NT2/D1 (cell line): Measurements from ENCODE around the gene PRR30.

Experiments
- YY1 ChIP-seq: IDR thresholded peaks from 2 replicates; pipeline ENCODE4 v1.6.1; 2011; ENCODE audit not compliant: insufficient read length, insufficient read depth
- ZNF274 ChIP-seq: IDR thresholded peaks from 2 replicates; pipeline ENCODE4 v1.6.1; 2011; ENCODE audit warnings: mild to moderate bottlenecking, low read depth, low read length

DNA sequence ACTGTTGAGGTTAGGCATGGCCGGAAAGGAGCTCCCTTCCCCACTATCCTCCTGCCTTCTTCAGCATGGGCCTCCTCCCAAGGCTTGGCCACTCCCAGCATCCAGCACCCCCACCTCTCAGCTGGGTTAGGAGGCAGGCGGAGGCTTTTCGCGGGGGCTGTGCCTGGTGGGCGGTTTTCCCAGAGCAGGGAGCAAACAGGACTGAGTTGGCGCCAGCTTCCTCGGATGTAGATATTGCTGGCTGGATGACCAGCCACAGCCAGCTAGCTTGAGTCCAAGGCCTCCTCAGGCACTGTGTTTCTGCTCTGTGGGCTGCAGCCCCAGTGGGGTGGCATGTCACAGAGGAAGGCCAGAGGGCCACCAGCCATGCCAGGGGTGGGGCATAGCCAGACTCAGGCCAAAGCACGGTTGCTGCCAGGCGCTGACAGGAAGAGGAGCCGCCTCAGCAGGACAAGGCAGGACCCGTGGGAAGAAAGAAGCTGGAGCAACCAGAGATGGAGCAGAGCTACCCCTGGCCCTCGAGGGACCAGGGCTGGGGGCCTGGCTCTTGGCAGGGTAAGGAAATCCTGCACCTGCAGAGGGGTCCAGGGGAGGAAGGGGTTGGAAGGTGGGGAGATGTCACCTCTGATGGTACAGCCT, 9.7 kb upstream of the PRR30 start, which contains the start of gene TCF23:
- TF ChIP-seq YY1 (no peak), ZNF274 (no peak)
